A549 (cell line): ENCODE results near the gene RAVER1. TPM values are rescaled to one million over a fixed set of nuclear protein-coding genes. Genes with fewer than 3 reads are reported as not detected.

ENCODE experiments used
- ATAC-seq, 2 experiments: fragments of 200-7000 bp in 1 of 2; fragments of >200 bp in 1 of 2; cut with Nextera tagmentation in 1 of 2; cut with Tn5 transposase in 1 of 2; 3 replicates each; pipeline versions ENCODE4 v1.8.0 to v1.9.1; 2018 to 2020; ENCODE audit warnings: mild to moderate bottlenecking in 1 of 2, moderate library complexity in 1 of 2
- CTCF ChIA-PET: fragments of 300-600 bp; sonication (Branson Sonifier 250); formaldehyde crosslinking; extraction: SDS; loops from one replicate; lab custom pipeline; 2021; ENCODE audit warnings: antibody characterized with exemption, inconsistent platforms; lab: Yijun Ruan, JAX
- POLR2A ChIA-PET: fragments of 350-600 bp; formaldehyde crosslinking; extraction: SDS; loops from one replicate; lab custom pipeline; 2021; ENCODE audit warnings: antibody characterized with exemption, inconsistent platforms; lab: Yijun Ruan, JAX
- DNase-seq, 2 experiments: peaks; one replicate each; pipeline versions ENCODE4 v3.0.0 to v3.0.0-alpha.2; 2011 to 2016; ENCODE audit warnings: low read depth in 1 of 2, low spot score in 1 of 2
- FAIRE-seq: peaks from 2 replicates; lab custom pipeline; 2011; peaks lifted over from hg19 to GRCh38; lab: Jason Lieb, UNC
- H3K27ac ChIP-seq, 2 experiments: fragments of >200 bp; sonication (Bioruptor Twin); formaldehyde crosslinking; 3 replicates each; pipeline ENCODE4 v1.5.1; 2016 to 2017
- H3K4me1 ChIP-seq: fragments of >200 bp; sonication (Bioruptor Twin); formaldehyde crosslinking; 3 replicates; pipeline ENCODE4 v1.6.1; 2016
- H3K4me2 ChIP-seq: fragments of >200 bp; sonication (Bioruptor Twin); formaldehyde crosslinking; 3 replicates; pipeline ENCODE4 v1.6.1; 2016
- H3K4me3 ChIP-seq: fragments of >200 bp; sonication (Bioruptor Twin); formaldehyde crosslinking; 3 replicates; pipeline ENCODE4 v1.5.1; 2016
- H3K9me3 ChIP-seq: fragments of >200 bp; sonication (Bioruptor Twin); formaldehyde crosslinking; 3 replicates; pipeline ENCODE4 v1.6.1; 2016
- CBX2 ChIP-seq: fragments of 200-600 bp; sonication (generic); IDR thresholded peaks from 2 replicates; pipeline ENCODE4 v1.6.1; 2016; ENCODE audit warnings: low read depth, mild to moderate bottlenecking, borderline replicate concordance
- CHD4 ChIP-seq: fragments of 200-600 bp; sonication (generic); IDR thresholded peaks from 2 replicates; pipeline ENCODE4 v1.6.1; 2016; ENCODE audit warnings: antibody characterized with exemption, mild to moderate bottlenecking, borderline replicate concordance
- EHMT2 ChIP-seq: fragments of 200-600 bp; sonication (generic); IDR thresholded peaks from 2 replicates; pipeline ENCODE4 v1.6.1; 2016; ENCODE audit warnings: antibody characterized with exemption, low read depth, mild to moderate bottlenecking, moderate library complexity
- JUN ChIP-seq, 2 experiments: fragments of >200 bp; sonication (Bioruptor Twin); formaldehyde crosslinking; IDR thresholded peaks; 2 replicates in 1 of 2; 3 replicates in 1 of 2; pipeline ENCODE4 v1.6.1; 2016 to 2017
- WGBS: methylation state at CpG from one replicate; pipeline ENCODE4 v1.1.6; 2017; ENCODE audit errors: missing lambda C conversion rate; 5-methylcytosine and 5-hydroxymethylcytosine counted together
- polyA plus RNA-seq, 4 experiments: library from polyadenylated mRNA; depleted of rRNA in 3 of 4; stranded (reverse); fragments of >200 nt; fragmentation: RNase III in 1 of 4; extraction: RNeasy Plus Mini Kit Qiagen cat#74134 plus additional on column Dnase treatment in 1 of 4; gene quantifications; 2 replicates in 3 of 4; 3 replicates in 1 of 4; pipeline ENCODE4 v1.2.3, GENCODE V29; 2011 to 2017
- small RNA-seq, 6 experiments: library from RNA; depleted of rRNA; stranded (forward); fragments of <200 nt; gene quantifications; one replicate each; pipeline ENCODE3, GENCODE V24; 2012
- TF ChIP-seq, protein P1 (sequence below): fragments of 250-450 bp; sonication (Bioruptor Pico); IDR thresholded peaks from 2 replicates; pipeline ENCODE4 v1.5.0; 2021; ENCODE audit warnings: mild to moderate bottlenecking, moderate library complexity, borderline replicate concordance

The RAVER1 gene
- polyA plus RNA-seq, 2 of the 4 experiments (the other 2 are of a cell fraction): 1.8 to 22.1 TPM

DNA sequence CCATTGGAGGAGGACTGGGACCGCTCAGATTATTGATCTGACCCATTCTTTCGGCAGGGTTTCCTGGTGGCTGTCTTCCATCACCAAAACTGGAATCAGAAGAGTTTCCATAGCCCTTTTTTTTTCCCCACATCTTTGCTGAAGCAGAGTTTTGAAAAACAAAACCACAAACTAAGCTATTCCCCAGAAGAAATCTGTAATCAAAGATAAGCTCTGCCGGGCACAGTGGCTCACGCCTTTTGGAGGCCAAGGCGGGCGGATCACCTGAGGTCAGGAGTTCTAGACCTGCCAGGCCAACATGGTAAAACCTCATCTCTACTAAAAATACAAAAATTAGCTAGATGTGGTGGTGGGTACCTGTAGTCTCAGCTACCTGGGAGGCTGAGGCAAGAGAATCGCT lies 66.6 kb downstream of the RAVER1 start:
- no peak overlapping the region for H3K27ac ChIP-seq
- DNase-seq (no peak), FAIRE-seq (no peak), ATAC-seq (no peak)
- CTCF ChIA-PET: interaction anchor here (1.2 to 6.7 kb wide), 4 partner anchors 8 to 126 kb away, joined by 4 to 104 read pairs (median 43); no protein-coding TSS in a partner anchor
- no peak overlapping the region for H3K4me2 ChIP-seq
- POLR2A ChIA-PET: no interaction called here
- H3K4me3 ChIP-seq: no peak overlapping the region
- WGBS: 86% methylated on average over 7 of the region's 7 CpGs
- TF ChIP-seq CBX2 (no peak), EHMT2 (no peak), JUN (IDR thresholded peaks at IDR 0.05) (no peak), CHD4 (no peak)
- TF ChIP-seq, protein P1, sequence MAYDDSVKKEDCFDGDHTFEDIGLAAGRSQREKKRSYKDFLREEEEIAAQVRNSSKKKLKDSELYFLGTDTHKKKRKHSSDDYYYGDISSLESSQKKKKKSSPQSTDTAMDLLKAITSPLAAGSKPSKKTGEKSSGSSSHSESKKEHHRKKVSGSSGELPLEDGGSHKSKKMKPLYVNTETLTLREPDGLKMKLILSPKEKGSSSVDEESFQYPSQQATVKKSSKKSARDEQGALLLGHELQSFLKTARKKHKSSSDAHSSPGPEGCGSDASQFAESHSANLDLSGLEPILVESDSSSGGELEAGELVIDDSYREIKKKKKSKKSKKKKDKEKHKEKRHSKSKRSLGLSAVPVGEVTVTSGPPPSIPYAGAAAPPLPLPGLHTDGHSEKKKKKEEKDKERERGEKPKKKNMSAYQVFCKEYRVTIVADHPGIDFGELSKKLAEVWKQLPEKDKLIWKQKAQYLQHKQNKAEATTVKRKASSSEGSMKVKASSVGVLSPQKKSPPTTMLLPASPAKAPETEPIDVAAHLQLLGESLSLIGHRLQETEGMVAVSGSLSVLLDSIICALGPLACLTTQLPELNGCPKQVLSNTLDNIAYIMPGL: no peak
- H3K4me1 ChIP-seq: peaks cover 16% of the 10 kb centered on the region
- no peaks in the 10 kb centered on the region for H3K9me3 ChIP-seq

Small RNA genes within 50 kb of the gene (small RNA-seq; reads per million reads assigned to genes)
- gene AC011511.1: 0 reads per million in 6 experiments
- gene AC011511.4: 0 reads per million in 6 experiments

Other genes starting within 250 kb of the RAVER1 start
- gene SHFL, start 247.2 kb downstream of the RAVER1 start, polyA plus RNA-seq (2011; rRNA removed): 9.1 and 10.1 TPM in 2 replicates
- 10.5 to 16.4 TPM (median 12.5 TPM) in 3 replicates for gene SHFL, start 247.2 kb downstream of the RAVER1 start, polyA plus RNA-seq (2017; fragmentation: RNase III; extraction: RNeasy Plus Mini Kit Qiagen cat#74134 plus additional on column Dnase treatment)
- gene ANGPTL6, start 230.9 kb downstream of the RAVER1 start, polyA plus RNA-seq (2011; rRNA removed): 0.04 and 0.19 TPM in 2 replicates
- 0.12 to 0.31 TPM (median 0.18 TPM) in 3 replicates for gene ANGPTL6, start 230.9 kb downstream of the RAVER1 start, polyA plus RNA-seq (2017; fragmentation: RNase III; extraction: RNeasy Plus Mini Kit Qiagen cat#74134 plus additional on column Dnase treatment)
- 26.6 and 30.8 TPM in 2 replicates for gene PPAN, start 227.2 kb downstream of the RAVER1 start, polyA plus RNA-seq (2011; rRNA removed)
- gene PPAN, start 227.2 kb downstream of the RAVER1 start, polyA plus RNA-seq (2017; fragmentation: RNase III; extraction: RNeasy Plus Mini Kit Qiagen cat#74134 plus additional on column Dnase treatment): 64.0 to 68.1 TPM (median 65.0 TPM) in 3 replicates
- gene P2RY11, start 221.8 kb downstream of the RAVER1 start, polyA plus RNA-seq (2011; rRNA removed): 1.9 and 2.3 TPM in 2 replicates
- gene P2RY11, start 221.8 kb downstream of the RAVER1 start, polyA plus RNA-seq (2017; fragmentation: RNase III; extraction: RNeasy Plus Mini Kit Qiagen cat#74134 plus additional on column Dnase treatment): 5.8 to 9.0 TPM (median 6.4 TPM) in 3 replicates
- gene EIF3G, start 213.6 kb downstream of the RAVER1 start, polyA plus RNA-seq (2011; rRNA removed): 60.9 and 81.6 TPM in 2 replicates
- 147 to 160 TPM (median 151 TPM) in 3 replicates for gene EIF3G, start 213.6 kb downstream of the RAVER1 start, polyA plus RNA-seq (2017; fragmentation: RNase III; extraction: RNeasy Plus Mini Kit Qiagen cat#74134 plus additional on column Dnase treatment)
- gene DNMT1, start 138.6 kb downstream of the RAVER1 start, polyA plus RNA-seq (2011; rRNA removed): 85.2 and 86.2 TPM in 2 replicates
- gene DNMT1, start 138.6 kb downstream of the RAVER1 start, polyA plus RNA-seq (2017; fragmentation: RNase III; extraction: RNeasy Plus Mini Kit Qiagen cat#74134 plus additional on column Dnase treatment): 85.2 to 90.5 TPM (median 86.3 TPM) in 3 replicates
- gene S1PR2, start 102.2 kb downstream of the RAVER1 start, polyA plus RNA-seq (2011; rRNA removed): 0.72 and 0.85 TPM in 2 replicates
- gene S1PR2, start 102.2 kb downstream of the RAVER1 start, polyA plus RNA-seq (2017; fragmentation: RNase III; extraction: RNeasy Plus Mini Kit Qiagen cat#74134 plus additional on column Dnase treatment): 0.87 to 0.96 TPM (median 0.93 TPM) in 3 replicates
- gene MRPL4, start 81.3 kb downstream of the RAVER1 start, polyA plus RNA-seq (2011; rRNA removed): 25.9 and 26.4 TPM in 2 replicates
- gene MRPL4, start 81.3 kb downstream of the RAVER1 start, polyA plus RNA-seq (2017; fragmentation: RNase III; extraction: RNeasy Plus Mini Kit Qiagen cat#74134 plus additional on column Dnase treatment): 51.4 to 52.2 TPM (median 51.8 TPM) in 3 replicates
- 1.4 and 3.5 TPM in 2 replicates for gene ICAM1, start 62.4 kb downstream of the RAVER1 start, polyA plus RNA-seq (2011; rRNA removed)
- gene ICAM1, start 62.4 kb downstream of the RAVER1 start, polyA plus RNA-seq (2017; fragmentation: RNase III; extraction: RNeasy Plus Mini Kit Qiagen cat#74134 plus additional on column Dnase treatment): 1.2 to 2.6 TPM (median 1.5 TPM) in 3 replicates
- not detected in 2 replicates for gene ICAM4, start 46.6 kb downstream of the RAVER1 start, polyA plus RNA-seq (2011; rRNA removed)
- gene ICAM4, start 46.6 kb downstream of the RAVER1 start, polyA plus RNA-seq (2017; fragmentation: RNase III; extraction: RNeasy Plus Mini Kit Qiagen cat#74134 plus additional on column Dnase treatment): not detected in 3 replicates
- 0.35 and 0.58 TPM in 2 replicates for gene ICAM5, start 43.6 kb downstream of the RAVER1 start, polyA plus RNA-seq (2011; rRNA removed)
- 0.77 to 1.5 TPM (median 0.81 TPM) in 3 replicates for gene ICAM5, start 43.6 kb downstream of the RAVER1 start, polyA plus RNA-seq (2017; fragmentation: RNase III; extraction: RNeasy Plus Mini Kit Qiagen cat#74134 plus additional on column Dnase treatment)
- gene ZGLP1, start 23.7 kb downstream of the RAVER1 start, polyA plus RNA-seq (2011; rRNA removed): 0.84 and 1.2 TPM in 2 replicates
- gene ZGLP1, start 23.7 kb downstream of the RAVER1 start, polyA plus RNA-seq (2017; fragmentation: RNase III; extraction: RNeasy Plus Mini Kit Qiagen cat#74134 plus additional on column Dnase treatment): 1.7 to 2.1 TPM (median 1.9 TPM) in 3 replicates
- 9.9 and 13.1 TPM in 2 replicates for gene FDX2, start 17.5 kb downstream of the RAVER1 start, polyA plus RNA-seq (2011; rRNA removed)
- gene FDX2, start 17.5 kb downstream of the RAVER1 start, polyA plus RNA-seq (2017; fragmentation: RNase III; extraction: RNeasy Plus Mini Kit Qiagen cat#74134 plus additional on column Dnase treatment): 22.2 to 25.8 TPM (median 23.5 TPM) in 3 replicates
- 4.7 and 5.3 TPM in 2 replicates for gene ICAM3, start 6.1 kb upstream of the RAVER1 start, polyA plus RNA-seq (2011; rRNA removed)
- gene ICAM3, start 6.1 kb upstream of the RAVER1 start, polyA plus RNA-seq (2017; fragmentation: RNase III; extraction: RNeasy Plus Mini Kit Qiagen cat#74134 plus additional on column Dnase treatment): 6.2 to 7.3 TPM (median 6.6 TPM) in 3 replicates
- 17.0 and 41.4 TPM in 2 replicates for gene TYK2, start 47.0 kb upstream of the RAVER1 start, polyA plus RNA-seq (2011; rRNA removed)
- gene TYK2, start 47.0 kb upstream of the RAVER1 start, polyA plus RNA-seq (2017; fragmentation: RNase III; extraction: RNeasy Plus Mini Kit Qiagen cat#74134 plus additional on column Dnase treatment): 51.9 to 65.6 TPM (median 57.1 TPM) in 3 replicates
- gene CDC37, start 70.0 kb upstream of the RAVER1 start, polyA plus RNA-seq (2011; rRNA removed): 125 and 152 TPM in 2 replicates
- gene CDC37, start 70.0 kb upstream of the RAVER1 start, polyA plus RNA-seq (2017; fragmentation: RNase III; extraction: RNeasy Plus Mini Kit Qiagen cat#74134 plus additional on column Dnase treatment): 214 to 236 TPM (median 220 TPM) in 3 replicates
- gene PDE4A, start 87.0 kb upstream of the RAVER1 start, polyA plus RNA-seq (2011; rRNA removed): 1.2 and 2.2 TPM in 2 replicates
- gene PDE4A, start 87.0 kb upstream of the RAVER1 start, polyA plus RNA-seq (2017; fragmentation: RNase III; extraction: RNeasy Plus Mini Kit Qiagen cat#74134 plus additional on column Dnase treatment): 3.7 to 3.9 TPM (median 3.9 TPM) in 3 replicates
- 49.3 and 60.6 TPM in 2 replicates for gene KEAP1, start 169.8 kb upstream of the RAVER1 start, polyA plus RNA-seq (2011; rRNA removed)
- 67.7 to 73.6 TPM (median 72.1 TPM) in 3 replicates for gene KEAP1, start 169.8 kb upstream of the RAVER1 start, polyA plus RNA-seq (2017; fragmentation: RNase III; extraction: RNeasy Plus Mini Kit Qiagen cat#74134 plus additional on column Dnase treatment)
- gene S1PR5, start 183.9 kb upstream of the RAVER1 start, polyA plus RNA-seq (2011; rRNA removed): 0.99 and 2.1 TPM in 2 replicates
- 3.0 to 3.8 TPM (median 3.1 TPM) in 3 replicates for gene S1PR5, start 183.9 kb upstream of the RAVER1 start, polyA plus RNA-seq (2017; fragmentation: RNase III; extraction: RNeasy Plus Mini Kit Qiagen cat#74134 plus additional on column Dnase treatment)
- 6.9 and 7.3 TPM in 2 replicates for gene ATG4D, start 210.4 kb upstream of the RAVER1 start, polyA plus RNA-seq (2011; rRNA removed)
- gene ATG4D, start 210.4 kb upstream of the RAVER1 start, polyA plus RNA-seq (2017; fragmentation: RNase III; extraction: RNeasy Plus Mini Kit Qiagen cat#74134 plus additional on column Dnase treatment): 10.4 to 12.4 TPM (median 10.7 TPM) in 3 replicates
- 10.6 and 21.6 TPM in 2 replicates for gene KRI1, start 232.5 kb upstream of the RAVER1 start, polyA plus RNA-seq (2011; rRNA removed)
- 23.2 to 25.6 TPM (median 25.2 TPM) in 3 replicates for gene KRI1, start 232.5 kb upstream of the RAVER1 start, polyA plus RNA-seq (2017; fragmentation: RNase III; extraction: RNeasy Plus Mini Kit Qiagen cat#74134 plus additional on column Dnase treatment)
- gene CDKN2D, start 235.4 kb upstream of the RAVER1 start, polyA plus RNA-seq (2011; rRNA removed): 2.6 and 3.1 TPM in 2 replicates
- 3.9 to 4.3 TPM (median 4.1 TPM) in 3 replicates for gene CDKN2D, start 235.4 kb upstream of the RAVER1 start, polyA plus RNA-seq (2017; fragmentation: RNase III; extraction: RNeasy Plus Mini Kit Qiagen cat#74134 plus additional on column Dnase treatment)